ENCODE data around the gene LTBP1. TPM values are rescaled to one million over a fixed set of nuclear protein-coding genes. Genes with fewer than 3 reads are reported as not detected.

LTBP1 gene
- total RNA-seq, 1 experiment from 2014 or later: 28.5 TPM

- no peak overlapping the region for H3K27ac ChIP-seq (ENCODE audit: insufficient read length, low read depth, low read length)
- H3K27me3 ChIP-seq (ENCODE audit: insufficient read depth, low read length): no peaks in the 10 kb centered on the region
- H3K4ac ChIP-seq (ENCODE audit: low read depth, low read length): no peak overlapping the region
- no peak overlapping the region for H4K5ac ChIP-seq (ENCODE audit: insufficient read length, low read depth, low read length)
- no peak for TF ChIP-seq CTCF (conservative IDR thresholded peaks at IDR 0.05)
- H2BK15ac ChIP-seq (ENCODE audit: low read depth, low read length): no peak overlapping the region
- H3K14ac ChIP-seq (ENCODE audit: insufficient read depth, low read length): no peak overlapping the region
- no peak overlapping the region for H4K8ac ChIP-seq (replicated peaks; ENCODE audit: insufficient read length, low read depth, low read length)
- no peaks in the 10 kb centered on the region for H3K79me2 ChIP-seq (ENCODE audit: insufficient read depth, low read length)
- Mint-ChIP-seq H3K4me1 (peaks cover 2 to 10% of the 10 kb centered on the region in 2 experiments; a peak in 3 of 4 replicates), H3K36me3 (ENCODE audit: insufficient read depth in 1 of 3, low read depth in 3 of 3) (no peaks in the 10 kb centered on the region; a peak in 1 of 7 replicates), H3K4me3 (no peak overlapping the region), H3K9me3 (no peaks in the 10 kb centered on the region), H3K27ac (no peak overlapping the region), H3K27me3 (ENCODE audit: low read depth) (no peaks in the 10 kb centered on the region)
- no peaks in the 10 kb centered on the region for H3K9me3 ChIP-seq (ENCODE audit: control insufficient read depth, low read depth, low read length)
- no peak overlapping the region for H3T11ph ChIP-seq (ENCODE audit: low read length)
- H3K4me2 ChIP-seq (ENCODE audit: insufficient read depth, insufficient read length, low read length): no peak overlapping the region
- H2BK20ac ChIP-seq (ENCODE audit: low read depth, low read length, poor library complexity, severe bottlenecking): no peak overlapping the region
- H3K18ac ChIP-seq (ENCODE audit: insufficient read length, low read depth, low read length): no peak overlapping the region
- H2BK12ac ChIP-seq (ENCODE audit: insufficient read length, low read depth, low read length): no peak overlapping the region
- no peak overlapping the region for H2AFZ ChIP-seq (ENCODE audit: low read length)
- H2BK5ac ChIP-seq (ENCODE audit: insufficient read length, low read length): no peak overlapping the region
- H2BK120ac ChIP-seq (ENCODE audit: low read depth, low read length, poor library complexity, severe bottlenecking): no peak overlapping the region
- no peaks in the 10 kb centered on the region for H3K4me1 ChIP-seq (ENCODE audit: insufficient read depth, low read length)
- no peaks in the 10 kb centered on the region for H3K79me1 ChIP-seq (ENCODE audit: insufficient read depth, low read depth, low read length, poor library complexity, severe bottlenecking)
- no peak overlapping the region for H4K91ac ChIP-seq (ENCODE audit: insufficient read length, low read depth, low read length)
- H3K9ac ChIP-seq (ENCODE audit: extremely low read depth, insufficient read length, low read length): no peak overlapping the region
- no peak overlapping the region for H2AK5ac ChIP-seq (ENCODE audit: insufficient read length, low read length)
- H3K23ac ChIP-seq (ENCODE audit: insufficient read length, low read depth, low read length): no peak overlapping the region
- no peak overlapping the region for H3K56ac ChIP-seq (ENCODE audit: insufficient read length, low read depth, low read length)
- no peaks in the 10 kb centered on the region for H4K20me1 ChIP-seq (ENCODE audit: control insufficient read depth, insufficient read depth, insufficient read length)
- no peaks in the 10 kb centered on the region for H3K23me2 ChIP-seq (ENCODE audit: insufficient read length, low read depth, low read length, poor library complexity, severe bottlenecking)
- DNase-seq: no peak
Measured at GRCh38 chr2:32958821-32959220, 12.1 kb downstream of the LTBP1 start.
